GM19238 (cell line): ENCODE data around the gene ARSJ.

ENCODE experiments used
- DNase-seq: peaks from one replicate; pipeline ENCODE4 v3.0.0; 2011; ENCODE audit warnings: low spot score; ENCODE audit not compliant: insufficient read length

ARSJ gene

GRCh38 chr4:113987382-113987941, 8.0 kb upstream of the ARSJ start:
- no peak for DNase-seq

- no peak for DNase-seq
Observed at GRCh38 chr4:113982181-113982580, 2.7 kb upstream of the ARSJ start.

- DNase-seq, result no peak
Observed at GRCh38 chr4:113981591-113981990, 2.1 kb upstream of the ARSJ start.

GRCh38 chr4:113979905-113980615, 613 bp upstream of the ARSJ start:
- no peak for DNase-seq

- no peak for DNase-seq
Observed at GRCh38 chr4:113978561-113979147, 793 bp downstream of the ARSJ start.

- DNase-seq, result no peak
Observed at GRCh38 chr4:113978105-113978504, 1.3 kb downstream of the ARSJ start.

GRCh38 chr4:113977526-113977855, 2.0 kb downstream of the ARSJ start:
- no peak for DNase-seq

- DNase-seq, result no peak
Observed at GRCh38 chr4:113976741-113977525, 2.5 kb downstream of the ARSJ start.

GRCh38 chr4:113975578-113975977, 3.9 kb downstream of the ARSJ start:
- DNase-seq, result no peak

- no peak for DNase-seq
Observed at GRCh38 chr4:113974467-113974866, 5.0 kb downstream of the ARSJ start.

- DNase-seq, result no peak
Observed at GRCh38 chr4:113973345-113973744, 6.1 kb downstream of the ARSJ start.

- no peak for DNase-seq
Observed at GRCh38 chr4:113972781-113973180, 6.7 kb downstream of the ARSJ start.

- no peak for DNase-seq
Observed at GRCh38 chr4:113971706-113972360, 7.6 kb downstream of the ARSJ start.

GRCh38 chr4:113969709-113970334, 9.6 kb downstream of the ARSJ start:
- DNase-seq, result no peak

GRCh38 chr4:113968473-113968872, 11.0 kb downstream of the ARSJ start:
- no peak for DNase-seq

GRCh38 chr4:113967687-113968086, 11.8 kb downstream of the ARSJ start:
- no peak for DNase-seq

GRCh38 chr4:113962719-113963265, 16.7 kb downstream of the ARSJ start:
- DNase-seq, result no peak

- DNase-seq, result no peak
Observed at GRCh38 chr4:113962016-113962347, 17.5 kb downstream of the ARSJ start.

- DNase-seq, result no peak
Observed at GRCh38 chr4:113960684-113961321, 18.6 kb downstream of the ARSJ start.

- DNase-seq, result no peak
Observed at GRCh38 chr4:113959539-113959937, 19.9 kb downstream of the ARSJ start.
